Immature natural killer cell (primary cell): ENCODE data around the gene GFRA4. TPM values are rescaled to one million over a fixed set of nuclear protein-coding genes. Genes with fewer than 3 reads are reported as not detected.

Experiments used
- DNase-seq, 3 donors: peaks; one replicate each; pipeline ENCODE4 v3.0.0; 2022; ENCODE audit warnings: mixed read lengths in 1 of 3
- H3K27ac Mint-ChIP-seq, 6 donors: one replicate each; pipeline ENCODE4 v1.8.0; 2020; ENCODE audit warnings: mixed read lengths in 6 of 6, mild to moderate bottlenecking in 5 of 6, inconsistent platforms in 4 of 6, moderate library complexity in 3 of 6
- H3K27me3 Mint-ChIP-seq, 3 donors: one replicate each; pipeline ENCODE4 v1.8.0; 2020 to 2021; ENCODE audit warnings: low read depth in 3 of 3, mild to moderate bottlenecking in 3 of 3, mixed read lengths in 3 of 3, moderate library complexity in 3 of 3, inconsistent platforms in 1 of 3
- H3K36me3 Mint-ChIP-seq, 3 donors: one replicate each; pipeline ENCODE4 v1.8.0; 2020; ENCODE audit warnings: mixed read lengths in 3 of 3, inconsistent platforms in 2 of 3, mild to moderate bottlenecking in 2 of 3
- H3K4me1 Mint-ChIP-seq, 2 donors: one replicate each; pipeline ENCODE4 v1.8.0; 2020; ENCODE audit warnings: inconsistent platforms in 2 of 2, mild to moderate bottlenecking in 2 of 2, mixed read lengths in 2 of 2, moderate library complexity in 1 of 2
- H3K4me3 Mint-ChIP-seq, 5 donors: one replicate each; pipeline ENCODE4 v1.8.0; 2020; ENCODE audit warnings: mild to moderate bottlenecking in 5 of 5, mixed read lengths in 5 of 5, inconsistent platforms in 3 of 5, moderate library complexity in 3 of 5
- H3K9me3 Mint-ChIP-seq, 6 donors: one replicate each; pipeline ENCODE4 v1.8.0; 2020; ENCODE audit warnings: mild to moderate bottlenecking in 6 of 6, mixed read lengths in 6 of 6, inconsistent platforms in 4 of 6, moderate library complexity in 3 of 6
- polyA plus RNA-seq, 3 donors: library from polyadenylated mRNA; unstranded; fragments of 300-500 nt; fragmentation: Illumina TruSeq; gene quantifications; one replicate each; pipeline ENCODE4 v1.2.3, GENCODE V29; 2021

The GFRA4 gene
- polyA plus RNA-seq, 3 donors from 2014 or later, result not detected

DNA sequence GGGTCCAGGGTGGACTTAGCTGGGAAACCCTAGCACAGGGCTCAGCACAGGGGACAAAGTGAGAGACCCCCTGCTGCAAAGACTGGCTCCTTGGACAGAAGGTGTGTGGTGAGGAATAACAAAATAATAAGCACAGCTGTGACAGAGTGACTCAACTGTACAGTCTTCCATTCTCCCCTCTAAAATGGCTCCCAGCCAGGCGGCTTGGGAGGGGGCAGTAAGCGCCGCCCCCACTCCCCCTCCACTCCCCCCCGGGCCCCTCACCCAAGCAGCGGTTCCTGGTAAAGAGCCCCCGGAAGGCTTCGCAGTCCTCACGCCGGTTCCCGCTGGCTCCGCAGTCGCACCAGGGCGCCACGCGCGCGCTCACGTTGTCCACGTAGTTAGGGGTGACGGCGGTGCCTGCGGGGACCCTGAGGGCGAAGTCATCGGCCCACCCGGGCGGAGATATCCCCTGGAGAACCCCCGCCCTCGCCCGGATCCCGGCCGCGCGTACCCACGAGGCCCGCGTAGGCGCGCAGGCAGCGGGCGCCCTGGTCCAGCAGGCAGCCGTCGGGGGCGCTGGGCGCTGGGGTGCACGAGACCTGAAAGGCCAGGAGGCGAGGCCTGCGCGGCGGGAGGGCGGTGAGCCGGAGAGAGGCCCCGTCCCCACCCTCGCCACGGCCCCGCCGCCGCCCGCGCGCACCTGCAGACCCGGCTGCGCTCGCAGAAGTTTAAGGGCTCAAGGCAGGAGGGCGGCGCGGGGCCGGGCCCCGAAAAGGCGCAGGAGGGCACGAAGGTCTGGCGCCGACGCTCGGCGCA lies 2.7 kb downstream of the GFRA4 start:
- DNase-seq, result no peak
- Mint-ChIP-seq H3K27ac (no peak overlapping the region), H3K4me1 (peaks cover 9 to 10% of the 10 kb centered on the region in 2 donors), H3K36me3 (peaks cover 0 to 3% (median 0%) of the 10 kb centered on the region in 3 donors), H3K27me3 (peaks cover 16 to 31% (median 19%) of the 10 kb centered on the region in 3 donors), H3K4me3 (no peak overlapping the region), H3K9me3 (peaks cover 0 to 2% (median 0%) of the 10 kb centered on the region in 6 donors)

DNA sequence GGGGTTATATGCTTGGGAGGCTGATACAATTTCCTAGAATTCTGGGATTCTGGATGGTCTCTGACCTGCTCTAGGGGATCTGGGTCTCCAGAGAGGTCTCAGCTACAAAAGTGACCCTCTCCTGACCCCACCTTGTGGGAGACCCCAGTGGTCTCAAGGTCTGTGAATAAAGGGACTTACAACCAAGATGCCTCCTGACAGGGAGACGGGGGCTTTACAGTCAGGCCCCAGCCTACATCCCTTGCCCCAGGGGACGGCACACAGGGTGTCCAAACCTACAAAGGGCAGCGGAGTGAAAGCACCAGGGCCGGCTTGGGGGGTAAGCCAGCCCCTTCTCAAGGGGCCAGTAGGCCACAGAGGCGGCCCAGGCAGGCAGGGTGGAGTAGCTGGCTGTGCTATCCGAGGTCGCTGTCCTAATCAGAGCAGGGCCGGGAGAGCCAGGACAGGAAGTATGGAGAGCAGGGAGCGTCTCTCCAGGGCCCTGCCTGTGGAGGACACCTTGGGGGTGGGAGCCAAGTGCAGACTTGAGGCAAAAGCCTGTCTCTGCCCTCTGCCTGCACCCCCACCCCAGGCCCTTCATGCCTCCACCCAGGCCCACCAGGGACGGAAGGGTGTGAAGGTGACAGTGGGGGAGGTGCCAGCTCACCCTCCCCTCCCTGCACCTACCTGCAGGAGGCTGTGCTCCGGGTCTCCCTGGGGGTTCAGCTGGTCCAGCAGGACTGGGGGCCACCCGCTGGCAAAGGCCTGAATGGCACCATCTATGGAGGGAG lies 3.5 kb downstream of the GFRA4 start:
- Mint-ChIP-seq H3K4me1 (peaks cover under 1 to 2% of the 10 kb centered on the region in 2 donors), H3K27me3 (peaks cover 11 to 27% (median 12%) of the 10 kb centered on the region in 3 donors), H3K9me3 (peaks cover 0 to 2% (median 0%) of the 10 kb centered on the region in 6 donors), H3K4me3 (no peak overlapping the region), H3K27ac (no peak overlapping the region), H3K36me3 (peaks cover 0 to 3% (median 0%) of the 10 kb centered on the region in 3 donors)
- DNase-seq, result no peak

GRCh38 chr20:3658716-3659491 lies 4.3 kb downstream of the GFRA4 start:
- peaks cover 11 to 26% (median 12%) of the 10 kb centered on the region in 3 donors for H3K27me3 Mint-ChIP-seq
- no peak for DNase-seq
- peaks cover under 1 to 9% (median under 1%) of the 10 kb centered on the region in 3 donors for H3K36me3 Mint-ChIP-seq
- no peak overlapping the region for H3K27ac Mint-ChIP-seq
- H3K4me3 Mint-ChIP-seq, result peak overlapping the region in 1 of 5 donors; percentile 14
- no peaks in the 10 kb centered on the region for H3K9me3 Mint-ChIP-seq
- H3K4me1 Mint-ChIP-seq, result peaks cover 0 to 2% of the 10 kb centered on the region in 2 donors

- Mint-ChIP-seq H3K4me3 (no peak overlapping the region), H3K27me3 (peaks cover 10 to 26% (median 11%) of the 10 kb centered on the region in 3 donors), H3K9me3 (peaks cover 0 to 2% (median 0%) of the 10 kb centered on the region in 6 donors), H3K27ac (no peak overlapping the region), H3K4me1 (peaks cover 5 to 6% of the 10 kb centered on the region in 2 donors), H3K36me3 (peaks cover 7 to 13% (median 7%) of the 10 kb centered on the region in 3 donors)
- no peak for DNase-seq
Measured at GRCh38 chr20:3658019-3658715, 5.0 kb downstream of the GFRA4 start.

DNA sequence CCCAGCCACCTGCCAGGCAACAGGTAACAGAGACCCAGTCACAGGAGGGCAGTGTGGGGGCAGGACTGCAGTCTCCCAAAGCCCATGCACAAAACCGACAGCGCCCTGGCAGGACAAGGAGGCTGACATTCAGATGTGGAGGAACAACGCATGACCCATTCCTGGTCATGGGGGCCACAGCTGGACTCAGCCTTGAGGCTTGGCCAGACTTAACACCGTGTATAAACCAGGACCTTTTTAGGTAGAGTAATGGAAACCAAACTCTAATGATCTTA lies 8.1 kb downstream of the GFRA4 start:
- no peak overlapping the region for H3K4me3 Mint-ChIP-seq
- no peak for DNase-seq

GRCh38 chr20:3654326-3655130 lies 8.7 kb downstream of the GFRA4 start:
- H3K27me3 Mint-ChIP-seq, result peaks cover 0 to 16% (median 7%) of the 10 kb centered on the region in 3 donors
- H3K9me3 Mint-ChIP-seq, result peaks cover 0 to 2% (median 0%) of the 10 kb centered on the region in 6 donors
- no peak for DNase-seq
- H3K27ac Mint-ChIP-seq, result no peak overlapping the region
- H3K4me3 Mint-ChIP-seq, result no peak overlapping the region
- peaks cover 15% of the 10 kb centered on the region in 2 donors for H3K4me1 Mint-ChIP-seq
- H3K36me3 Mint-ChIP-seq, result peaks cover 7 to 23% (median 15%) of the 10 kb centered on the region in 3 donors

More for the DNA sequence above, 8.1 kb downstream of the GFRA4 start:
- H3K9me3 Mint-ChIP-seq, result peaks cover 0 to 2% (median 0%) of the 10 kb centered on the region in 6 donors
- peaks cover 7 to 21% (median 15%) of the 10 kb centered on the region in 3 donors for H3K36me3 Mint-ChIP-seq
- H3K4me1 Mint-ChIP-seq, result peaks cover 15% of the 10 kb centered on the region in 2 donors
- no peak overlapping the region for H3K27ac Mint-ChIP-seq
- H3K27me3 Mint-ChIP-seq, result peaks cover 0 to 20% (median 9%) of the 10 kb centered on the region in 3 donors

GRCh38 chr20:3653921-3654320 lies 9.3 kb downstream of the GFRA4 start:
- H3K27me3 Mint-ChIP-seq, result peaks cover 0 to 12% (median 3%) of the 10 kb centered on the region in 3 donors
- peaks cover 9 to 29% (median 15%) of the 10 kb centered on the region in 3 donors for H3K36me3 Mint-ChIP-seq
- peaks cover 0 to 2% (median 0%) of the 10 kb centered on the region in 6 donors for H3K9me3 Mint-ChIP-seq
- no peak overlapping the region for H3K4me3 Mint-ChIP-seq
- peaks cover 15% of the 10 kb centered on the region in 2 donors for H3K4me1 Mint-ChIP-seq
- no peak for DNase-seq
- H3K27ac Mint-ChIP-seq, result peak overlapping the region in 2 of 6 donors; percentile 18 to 43

DNA sequence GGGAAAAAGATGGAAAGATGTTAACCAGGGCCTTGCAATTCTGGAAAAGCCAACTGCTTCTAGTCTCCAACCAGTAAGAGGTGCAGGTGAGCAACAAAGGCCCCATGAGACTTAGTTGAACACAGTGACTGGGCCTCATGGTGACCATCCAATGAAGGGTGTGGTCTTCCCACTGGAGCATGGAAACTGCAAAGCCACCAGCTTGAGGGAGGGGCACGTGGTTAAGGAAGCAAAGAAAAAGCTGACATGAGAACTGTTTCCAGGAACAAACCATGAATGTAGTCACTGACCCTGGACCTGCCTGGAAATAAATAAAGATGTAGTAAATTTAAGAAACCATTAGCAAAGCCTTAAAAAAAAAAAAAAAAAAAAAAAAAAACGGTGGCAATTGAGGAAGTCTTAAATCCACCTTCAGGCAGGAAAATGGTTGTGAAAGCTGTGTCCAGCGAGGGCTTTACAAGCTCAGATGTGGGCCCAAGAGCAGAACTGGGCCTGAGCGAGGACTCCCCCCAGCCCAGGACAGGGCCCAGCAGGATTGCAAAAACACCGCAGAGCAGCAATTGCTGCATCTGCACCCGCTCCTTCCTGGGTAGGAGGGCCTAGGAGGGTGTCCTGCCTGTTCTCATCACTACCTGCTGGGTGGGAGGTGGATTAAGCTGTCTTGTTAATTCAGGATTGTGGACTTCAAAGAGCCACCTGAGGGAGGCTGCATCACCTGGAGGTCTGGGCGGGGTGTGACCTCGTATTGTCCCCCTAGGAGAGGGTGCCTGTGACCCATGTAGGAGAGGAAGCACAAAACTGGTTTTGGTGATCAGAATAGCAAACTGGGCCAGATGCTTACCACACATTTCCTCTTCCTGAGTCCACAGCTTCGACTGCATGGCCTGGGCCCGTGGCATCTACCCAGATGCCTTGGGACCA lies 10.3 kb downstream of the GFRA4 start:
- H3K27me3 Mint-ChIP-seq, result peaks cover 0 to 10% (median 2%) of the 10 kb centered on the region in 3 donors
- H3K4me3 Mint-ChIP-seq, result no peak overlapping the region
- H3K36me3 Mint-ChIP-seq, result peaks cover 16 to 36% (median 20%) of the 10 kb centered on the region in 3 donors
- H3K4me1 Mint-ChIP-seq, result peaks cover 13 to 15% of the 10 kb centered on the region in 2 donors
- H3K27ac Mint-ChIP-seq, result peak overlapping the region in 1 of 6 donors; percentile 13
- peaks cover 0 to 2% (median 0%) of the 10 kb centered on the region in 6 donors for H3K9me3 Mint-ChIP-seq
- DNase-seq, result no peak

DNA sequence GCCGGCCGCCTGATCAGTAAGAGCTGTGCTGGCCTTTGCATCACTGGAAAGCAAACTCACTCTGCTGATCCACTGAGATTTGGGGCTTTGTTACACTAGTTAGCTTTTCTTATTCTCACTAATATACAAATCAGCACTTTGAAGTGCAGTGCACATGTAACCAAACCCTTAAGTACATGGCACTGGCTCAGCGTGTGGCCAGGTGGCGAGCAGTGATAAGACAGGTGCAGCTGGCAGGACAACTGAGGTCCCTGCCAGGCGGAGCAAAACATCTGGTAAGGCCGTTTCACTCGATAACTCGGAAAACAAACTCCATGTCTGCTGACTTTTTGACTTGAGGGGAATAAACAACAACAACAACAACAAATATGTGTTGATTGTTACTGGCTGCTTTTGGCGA lies 11.0 kb downstream of the GFRA4 start:
- Mint-ChIP-seq H3K36me3 (peaks cover 21 to 40% (median 25%) of the 10 kb centered on the region in 3 donors), H3K27me3 (peaks cover 0 to 3% (median 2%) of the 10 kb centered on the region in 3 donors), H3K9me3 (peaks cover 0 to 2% (median 0%) of the 10 kb centered on the region in 6 donors), H3K4me3 (no peak overlapping the region), H3K27ac (no peak overlapping the region), H3K4me1 (peaks cover 13 to 15% of the 10 kb centered on the region in 2 donors)
- DNase-seq, result no peak

- H3K27me3 Mint-ChIP-seq, result peaks cover 0 to 2% (median 2%) of the 10 kb centered on the region in 3 donors
- H3K4me1 Mint-ChIP-seq, result peaks cover 13 to 15% of the 10 kb centered on the region in 2 donors
- peak overlapping the region in 2 of 6 donors; percentile 15 to 55 for H3K27ac Mint-ChIP-seq
- no peak overlapping the region for H3K4me3 Mint-ChIP-seq
- H3K9me3 Mint-ChIP-seq, result peaks cover 0 to 2% (median 0%) of the 10 kb centered on the region in 6 donors
- peaks cover 21 to 48% (median 28%) of the 10 kb centered on the region in 3 donors for H3K36me3 Mint-ChIP-seq
- DNase-seq, result no peak
Measured at GRCh38 chr20:3651204-3651962, 11.8 kb downstream of the GFRA4 start.

DNA sequence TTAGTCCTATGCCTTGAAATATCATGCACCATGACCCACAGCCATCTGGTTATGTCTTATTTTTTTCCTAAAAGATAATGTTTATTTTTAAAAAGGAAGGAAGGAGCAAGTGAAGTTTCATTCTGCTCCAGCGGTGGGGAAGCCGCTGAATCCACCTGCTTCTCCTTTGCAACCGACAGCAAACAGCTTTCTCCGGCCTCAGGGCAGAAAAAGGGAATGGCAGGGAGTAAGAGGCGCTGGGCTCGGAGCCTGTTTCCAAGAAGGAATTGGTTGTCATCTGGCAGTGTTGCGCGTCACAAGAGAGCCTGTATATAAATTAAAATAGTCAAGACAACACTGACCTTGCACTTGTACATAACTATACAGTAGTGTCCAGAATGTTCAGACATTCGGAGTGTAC lies 14.2 kb downstream of the GFRA4 start:
- no peak for DNase-seq
- no peak overlapping the region for H3K27ac Mint-ChIP-seq

More for the DNA sequence above, 14.2 kb downstream of the GFRA4 start:
- Mint-ChIP-seq H3K4me3 (no peak overlapping the region), H3K27me3 (peaks cover 0 to 3% (median 2%) of the 10 kb centered on the region in 3 donors), H3K36me3 (peaks cover 34 to 59% (median 35%) of the 10 kb centered on the region in 3 donors), H3K9me3 (peaks cover 0 to 2% (median 0%) of the 10 kb centered on the region in 6 donors), H3K4me1 (peaks cover 13 to 15% of the 10 kb centered on the region in 2 donors)
